Esophagus squamous epithelium (tissue), 4 donors: ENCODE data around the gene HHIPL1.

ENCODE experiments used
- POLR2A ChIP-seq, 4 donors: fragments of 450-650 bp; IDR thresholded peaks; one replicate each; pipeline ENCODE4 v1.6.1; 2017; ENCODE audit warnings: antibody characterized with exemption in 4 of 4, mild to moderate bottlenecking in 4 of 4, moderate library complexity in 3 of 4
- TF ChIP-seq, protein P1 (sequence below), 6 experiments: fragments of 450-650 bp in 4 of 6; fragments of 200-600 bp in 2 of 6; sonication (generic) in 2 of 6; IDR thresholded peaks; one replicate each; pipeline ENCODE4 v1.5.1; 2016 to 2019; ENCODE audit warnings: antibody characterized with exemption in 6 of 6, mild to moderate bottlenecking in 4 of 6, moderate library complexity in 4 of 6

DNA sequence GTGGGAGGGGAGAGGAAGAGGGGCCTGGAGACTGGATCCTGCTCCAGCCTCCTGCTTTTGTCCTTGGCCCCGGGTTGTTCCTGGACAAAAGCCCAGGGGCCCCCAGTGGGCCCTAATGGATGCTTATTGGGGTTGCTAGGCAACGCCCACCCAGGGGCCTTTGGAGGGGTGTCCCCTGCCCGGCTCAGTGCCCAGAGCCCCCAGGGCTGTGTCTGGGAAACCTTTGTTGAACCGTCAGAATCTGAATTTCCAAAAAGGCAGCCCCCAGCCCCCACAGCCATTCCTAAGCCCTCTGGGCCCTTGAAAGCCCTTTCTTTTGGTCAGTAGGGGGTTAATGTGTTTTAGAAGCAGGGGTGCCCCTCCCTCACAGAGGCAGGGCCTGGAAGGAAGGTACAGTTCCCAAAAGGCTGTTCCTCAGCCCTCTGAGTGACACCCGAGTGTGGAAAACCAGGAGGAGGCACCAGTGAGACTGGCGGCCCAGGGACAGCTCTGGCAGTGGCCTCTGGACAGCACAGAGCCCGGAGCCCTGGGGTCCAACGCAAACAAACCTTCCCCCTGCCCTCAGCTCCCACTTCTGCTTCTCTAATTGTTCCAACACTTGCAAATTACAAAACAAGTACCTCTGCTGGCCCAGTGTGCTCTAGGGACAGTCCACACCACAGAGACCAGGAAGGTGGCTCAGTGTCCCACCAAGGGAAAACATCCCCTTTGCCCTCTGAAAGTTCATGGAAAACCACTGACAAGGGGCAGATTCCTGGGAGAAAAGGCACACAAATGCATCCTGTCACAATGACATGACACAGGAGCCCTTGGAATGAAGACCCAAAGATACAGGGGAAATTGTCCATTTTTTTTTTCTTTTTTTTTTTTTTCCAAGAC is 19.4 kb downstream of the HHIPL1 start:
- TF ChIP-seq, protein P1, sequence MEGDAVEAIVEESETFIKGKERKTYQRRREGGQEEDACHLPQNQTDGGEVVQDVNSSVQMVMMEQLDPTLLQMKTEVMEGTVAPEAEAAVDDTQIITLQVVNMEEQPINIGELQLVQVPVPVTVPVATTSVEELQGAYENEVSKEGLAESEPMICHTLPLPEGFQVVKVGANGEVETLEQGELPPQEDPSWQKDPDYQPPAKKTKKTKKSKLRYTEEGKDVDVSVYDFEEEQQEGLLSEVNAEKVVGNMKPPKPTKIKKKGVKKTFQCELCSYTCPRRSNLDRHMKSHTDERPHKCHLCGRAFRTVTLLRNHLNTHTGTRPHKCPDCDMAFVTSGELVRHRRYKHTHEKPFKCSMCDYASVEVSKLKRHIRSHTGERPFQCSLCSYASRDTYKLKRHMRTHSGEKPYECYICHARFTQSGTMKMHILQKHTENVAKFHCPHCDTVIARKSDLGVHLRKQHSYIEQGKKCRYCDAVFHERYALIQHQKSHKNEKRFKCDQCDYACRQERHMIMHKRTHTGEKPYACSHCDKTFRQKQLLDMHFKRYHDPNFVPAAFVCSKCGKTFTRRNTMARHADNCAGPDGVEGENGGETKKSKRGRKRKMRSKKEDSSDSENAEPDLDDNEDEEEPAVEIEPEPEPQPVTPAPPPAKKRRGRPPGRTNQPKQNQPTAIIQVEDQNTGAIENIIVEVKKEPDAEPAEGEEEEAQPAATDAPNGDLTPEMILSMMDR (IDR thresholded peaks at IDR 0.05) = no peak
- TF ChIP-seq POLR2A (IDR thresholded peaks at IDR 0.05) = no peak
